Thyroid gland (tissue), 4 donors: ENCODE measurements around the gene CCDC81.

Source experiments
- CTCF ChIP-seq, 6 experiments: fragments of 200-600 bp in 3 of 6; fragments of 450-650 bp in 3 of 6; sonication (generic) in 3 of 6; IDR thresholded peaks; one replicate each; pipeline ENCODE4 v1.5.1; 2016 to 2019; ENCODE audit warnings: antibody characterized with exemption in 6 of 6, mild to moderate bottlenecking in 2 of 6, inconsistent platforms in 1 of 6, moderate library complexity in 1 of 6
- POLR2A ChIP-seq, 2 donors: fragments of 450-650 bp; IDR thresholded peaks; one replicate each; pipeline ENCODE4 v1.6.1; 2017; ENCODE audit warnings: antibody characterized with exemption in 2 of 2, mild to moderate bottlenecking in 2 of 2, moderate library complexity in 1 of 2

GRCh38 chr11:86453290-86454030 lies 78.8 kb downstream of the CCDC81 start:
- TF ChIP-seq CTCF (IDR thresholded peaks at IDR 0.05) (no peak), POLR2A (IDR thresholded peaks at IDR 0.05) (no peak)
